Liver (tissue), 9 donors: ENCODE measurements around the gene PPFIBP1. TPM values are rescaled to one million over a fixed set of nuclear protein-coding genes. Genes with fewer than 3 reads are reported as not detected.

Source experiments
- DNase-seq: peaks from one replicate; pipeline ENCODE4 v3.0.0-alpha.2; 2017; ENCODE audit warnings: low spot score
- H3K27ac ChIP-seq, 2 donors: one replicate each; pipeline ENCODE4 v1.7.0; 2013; ENCODE audit warnings: inconsistent platforms in 2 of 2, low read length in 2 of 2, control low read depth in 1 of 2, low read depth in 1 of 2, mild to moderate bottlenecking in 1 of 2
- H3K27me3 ChIP-seq, 4 donors: one replicate each; pipeline versions ENCODE4 v1.6.1 to v1.7.0; 2013; ENCODE audit warnings: low read length in 3 of 4, inconsistent platforms in 1 of 4, mild to moderate bottlenecking in 1 of 4, moderate library complexity in 1 of 4; ENCODE audit not compliant: control insufficient read depth in 4 of 4, insufficient read depth in 4 of 4
- H3K36me3 ChIP-seq, 4 donors: one replicate each; pipeline versions ENCODE4 v1.6.1 to v1.7.0; 2013; ENCODE audit warnings: low read length in 3 of 4, mild to moderate bottlenecking in 3 of 4, low read depth in 1 of 4, moderate library complexity in 1 of 4; ENCODE audit not compliant: control insufficient read depth in 4 of 4, insufficient read depth in 3 of 4
- H3K4me1 ChIP-seq, 4 donors: one replicate each; pipeline versions ENCODE4 v1.6.1 to v1.7.0; 2013; ENCODE audit warnings: low read length in 3 of 4, mild to moderate bottlenecking in 3 of 4, moderate library complexity in 1 of 4; ENCODE audit not compliant: control insufficient read depth in 4 of 4, insufficient read depth in 4 of 4
- H3K4me3 ChIP-seq, 3 donors: one replicate each; pipeline versions ENCODE4 v1.6.1 to v1.7.0; 2013; ENCODE audit warnings: low read length in 3 of 3, control low read depth in 1 of 3, low read depth in 1 of 3, mild to moderate bottlenecking in 1 of 3
- H3K9ac ChIP-seq, 2 donors: one replicate each; pipeline ENCODE4 v1.7.0; 2013; ENCODE audit warnings: low read length in 2 of 2, mild to moderate bottlenecking in 2 of 2, moderate library complexity in 2 of 2, control low read depth in 1 of 2, low read depth in 1 of 2
- H3K9me3 ChIP-seq, 4 donors: one replicate each; pipeline versions ENCODE4 v1.6.1 to v1.7.0; 2013; ENCODE audit warnings: low read length in 3 of 4; ENCODE audit not compliant: control insufficient read depth in 4 of 4
- EGR1 ChIP-seq, 2 donors: IDR thresholded peaks; 2 replicates each; pipeline ENCODE4 v1.6.1; 2016 to 2018; ENCODE audit warnings: antibody characterized with exemption in 2 of 2, low read depth in 2 of 2
- FOXA1 ChIP-seq: IDR thresholded peaks from 2 replicates; pipeline ENCODE4 v1.6.1; 2016; ENCODE audit warnings: antibody characterized with exemption
- FOXA2 ChIP-seq: IDR thresholded peaks from 2 replicates; pipeline ENCODE4 v1.6.1; 2016; ENCODE audit warnings: antibody characterized with exemption
- GABPA ChIP-seq, 2 donors: IDR thresholded peaks in 1 of 2; conservative IDR thresholded peaks in 1 of 2; 2 replicates each; pipeline ENCODE4 v1.6.1; 2016; ENCODE audit warnings: antibody characterized with exemption in 2 of 2, mild to moderate bottlenecking in 1 of 2, moderate library complexity in 1 of 2
- HNF4G ChIP-seq: IDR thresholded peaks from 2 replicates; pipeline ENCODE4 v1.6.1; 2016; ENCODE audit warnings: antibody characterized with exemption
- JUND ChIP-seq, 2 donors: IDR thresholded peaks; 2 replicates each; pipeline ENCODE4 v1.6.1; 2016; ENCODE audit warnings: antibody characterized with exemption in 2 of 2
- NR2F2 ChIP-seq: IDR thresholded peaks from 2 replicates; pipeline ENCODE4 v1.6.1; 2016; ENCODE audit warnings: antibody characterized with exemption
- RAD21 ChIP-seq, 2 donors: IDR thresholded peaks; 2 replicates each; pipeline ENCODE4 v1.6.1; 2016; ENCODE audit warnings: antibody characterized with exemption in 2 of 2, mild to moderate bottlenecking in 2 of 2
- RXRA ChIP-seq, 2 donors: IDR thresholded peaks; 2 replicates each; pipeline ENCODE4 v1.6.1; 2017 to 2018; ENCODE audit warnings: antibody characterized with exemption in 2 of 2, mild to moderate bottlenecking in 1 of 2
- SP1 ChIP-seq: IDR thresholded peaks from 2 replicates; pipeline ENCODE4 v1.6.1; 2018; ENCODE audit warnings: antibody characterized with exemption, mild to moderate bottlenecking
- TAF1 ChIP-seq: conservative IDR thresholded peaks from 2 replicates; pipeline ENCODE4 v1.6.1; 2016; ENCODE audit warnings: antibody characterized with exemption, mild to moderate bottlenecking
- YY1 ChIP-seq: IDR thresholded peaks from 2 replicates; pipeline ENCODE4 v1.6.1; 2016; ENCODE audit warnings: antibody characterized with exemption, mild to moderate bottlenecking
- WGBS: extraction: QIAGEN DNeasy Blood & Tissue Kit; methylation state at CpG from one replicate; pipeline ENCODE4 v1.1.7; 2013; 5-methylcytosine and 5-hydroxymethylcytosine counted together
- polyA plus RNA-seq, 2 donors: library from polyadenylated mRNA; stranded (reverse) in 1 of 2; unstranded in 1 of 2; fragments of 200-250 nt in 1 of 2; fragments of >200 nt in 1 of 2; fragmentation: Nextera tagmentation in 1 of 2; extraction: Ambion mirVana in 1 of 2; gene quantifications; one replicate each; pipeline versions ENCODE4 v1.2.1 to v1.2.3, GENCODE V29; 2013 to 2015
- total RNA-seq, 2 donors: library from RNA; depleted of rRNA; stranded (reverse); fragments of >200 nt; gene quantifications; one replicate each; pipeline ENCODE4 v1.2.3, GENCODE V29; 2014
- TF ChIP-seq, protein P1 (sequence below): IDR thresholded peaks from 2 replicates; pipeline ENCODE4 v1.6.1; 2016; ENCODE audit warnings: antibody characterized with exemption
- TF ChIP-seq, protein P2 (sequence below): fragments of 150-350 bp; IDR thresholded peaks from 2 replicates; pipeline ENCODE4 v1.5.1; 2017; ENCODE audit warnings: improper control_type of control experiment, low read depth, low read length; ENCODE audit not compliant: missing input control
- TF ChIP-seq, protein P3 (sequence below): IDR thresholded peaks from 2 replicates; pipeline ENCODE4 v1.6.1; 2016; ENCODE audit warnings: antibody characterized with exemption, mild to moderate bottlenecking
- TF ChIP-seq, protein P4 (sequence below): IDR thresholded peaks from 2 replicates; pipeline ENCODE4 v1.6.1; 2016; ENCODE audit warnings: antibody characterized with exemption
- TF ChIP-seq, protein P5 (sequence below): IDR thresholded peaks from 2 replicates; pipeline ENCODE4 v1.6.1; 2016; ENCODE audit warnings: antibody characterized with exemption
- donor health status: healthy.
- donor health status: healthy.
- donor health status: healthy.
- donor health status: healthy.
- donor health status: healthy.

The PPFIBP1 gene
- total and polyA plus RNA-seq, 4 donors = 10.5 to 65.8 (median 17.4) TPM

DNA sequence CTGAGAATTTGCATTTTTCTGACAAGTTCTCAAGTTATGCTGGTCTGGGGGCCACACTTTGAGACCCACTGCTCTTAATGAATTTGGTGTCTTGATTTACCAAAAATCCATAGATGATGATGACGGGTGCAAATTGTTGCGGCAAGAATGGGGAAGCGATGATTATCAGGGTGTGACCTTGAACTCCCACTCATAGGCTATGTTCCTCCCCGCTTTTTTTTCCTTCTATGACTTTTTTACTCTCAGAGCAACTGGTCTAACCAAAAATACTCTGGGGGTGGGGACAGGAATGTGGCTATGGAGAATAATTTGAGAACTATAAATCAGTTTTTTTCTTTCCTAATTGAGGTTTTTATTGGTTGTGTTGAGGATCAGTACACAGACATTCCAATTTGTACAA, 83.6 kb downstream of the PPFIBP1 start:
- TF ChIP-seq YY1 (no peak), SP1 (no peak), NR2F2 (no peak), HNF4G (no peak), RAD21 (IDR thresholded peaks at IDR 0.05) (no peak), JUND (IDR thresholded peaks at IDR 0.05) (no peak), GABPA (IDR thresholded peaks at IDR 0.05 in 1 of 2, conservative IDR thresholded peaks at IDR 0.05 in 1 of 2) (no peak), FOXA2 (no peak), RXRA (IDR thresholded peaks at IDR 0.05) (no peak), FOXA1 (no peak), TAF1 (no peak), EGR1 (IDR thresholded peaks at IDR 0.05; ENCODE audit: low read depth in 2 of 2) (no peak)
- TF ChIP-seq, protein P1, sequence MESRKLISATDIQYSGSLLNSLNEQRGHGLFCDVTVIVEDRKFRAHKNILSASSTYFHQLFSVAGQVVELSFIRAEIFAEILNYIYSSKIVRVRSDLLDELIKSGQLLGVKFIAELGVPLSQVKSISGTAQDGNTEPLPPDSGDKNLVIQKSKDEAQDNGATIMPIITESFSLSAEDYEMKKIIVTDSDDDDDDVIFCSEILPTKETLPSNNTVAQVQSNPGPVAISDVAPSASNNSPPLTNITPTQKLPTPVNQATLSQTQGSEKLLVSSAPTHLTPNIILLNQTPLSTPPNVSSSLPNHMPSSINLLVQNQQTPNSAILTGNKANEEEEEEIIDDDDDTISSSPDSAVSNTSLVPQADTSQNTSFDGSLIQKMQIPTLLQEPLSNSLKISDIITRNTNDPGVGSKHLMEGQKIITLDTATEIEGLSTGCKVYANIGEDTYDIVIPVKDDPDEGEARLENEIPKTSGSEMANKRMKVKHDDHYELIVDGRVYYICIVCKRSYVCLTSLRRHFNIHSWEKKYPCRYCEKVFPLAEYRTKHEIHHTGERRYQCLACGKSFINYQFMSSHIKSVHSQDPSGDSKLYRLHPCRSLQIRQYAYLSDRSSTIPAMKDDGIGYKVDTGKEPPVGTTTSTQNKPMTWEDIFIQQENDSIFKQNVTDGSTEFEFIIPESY = no peak
- TF ChIP-seq, protein P2, sequence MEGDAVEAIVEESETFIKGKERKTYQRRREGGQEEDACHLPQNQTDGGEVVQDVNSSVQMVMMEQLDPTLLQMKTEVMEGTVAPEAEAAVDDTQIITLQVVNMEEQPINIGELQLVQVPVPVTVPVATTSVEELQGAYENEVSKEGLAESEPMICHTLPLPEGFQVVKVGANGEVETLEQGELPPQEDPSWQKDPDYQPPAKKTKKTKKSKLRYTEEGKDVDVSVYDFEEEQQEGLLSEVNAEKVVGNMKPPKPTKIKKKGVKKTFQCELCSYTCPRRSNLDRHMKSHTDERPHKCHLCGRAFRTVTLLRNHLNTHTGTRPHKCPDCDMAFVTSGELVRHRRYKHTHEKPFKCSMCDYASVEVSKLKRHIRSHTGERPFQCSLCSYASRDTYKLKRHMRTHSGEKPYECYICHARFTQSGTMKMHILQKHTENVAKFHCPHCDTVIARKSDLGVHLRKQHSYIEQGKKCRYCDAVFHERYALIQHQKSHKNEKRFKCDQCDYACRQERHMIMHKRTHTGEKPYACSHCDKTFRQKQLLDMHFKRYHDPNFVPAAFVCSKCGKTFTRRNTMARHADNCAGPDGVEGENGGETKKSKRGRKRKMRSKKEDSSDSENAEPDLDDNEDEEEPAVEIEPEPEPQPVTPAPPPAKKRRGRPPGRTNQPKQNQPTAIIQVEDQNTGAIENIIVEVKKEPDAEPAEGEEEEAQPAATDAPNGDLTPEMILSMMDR = no peak
- TF ChIP-seq, protein P3, sequence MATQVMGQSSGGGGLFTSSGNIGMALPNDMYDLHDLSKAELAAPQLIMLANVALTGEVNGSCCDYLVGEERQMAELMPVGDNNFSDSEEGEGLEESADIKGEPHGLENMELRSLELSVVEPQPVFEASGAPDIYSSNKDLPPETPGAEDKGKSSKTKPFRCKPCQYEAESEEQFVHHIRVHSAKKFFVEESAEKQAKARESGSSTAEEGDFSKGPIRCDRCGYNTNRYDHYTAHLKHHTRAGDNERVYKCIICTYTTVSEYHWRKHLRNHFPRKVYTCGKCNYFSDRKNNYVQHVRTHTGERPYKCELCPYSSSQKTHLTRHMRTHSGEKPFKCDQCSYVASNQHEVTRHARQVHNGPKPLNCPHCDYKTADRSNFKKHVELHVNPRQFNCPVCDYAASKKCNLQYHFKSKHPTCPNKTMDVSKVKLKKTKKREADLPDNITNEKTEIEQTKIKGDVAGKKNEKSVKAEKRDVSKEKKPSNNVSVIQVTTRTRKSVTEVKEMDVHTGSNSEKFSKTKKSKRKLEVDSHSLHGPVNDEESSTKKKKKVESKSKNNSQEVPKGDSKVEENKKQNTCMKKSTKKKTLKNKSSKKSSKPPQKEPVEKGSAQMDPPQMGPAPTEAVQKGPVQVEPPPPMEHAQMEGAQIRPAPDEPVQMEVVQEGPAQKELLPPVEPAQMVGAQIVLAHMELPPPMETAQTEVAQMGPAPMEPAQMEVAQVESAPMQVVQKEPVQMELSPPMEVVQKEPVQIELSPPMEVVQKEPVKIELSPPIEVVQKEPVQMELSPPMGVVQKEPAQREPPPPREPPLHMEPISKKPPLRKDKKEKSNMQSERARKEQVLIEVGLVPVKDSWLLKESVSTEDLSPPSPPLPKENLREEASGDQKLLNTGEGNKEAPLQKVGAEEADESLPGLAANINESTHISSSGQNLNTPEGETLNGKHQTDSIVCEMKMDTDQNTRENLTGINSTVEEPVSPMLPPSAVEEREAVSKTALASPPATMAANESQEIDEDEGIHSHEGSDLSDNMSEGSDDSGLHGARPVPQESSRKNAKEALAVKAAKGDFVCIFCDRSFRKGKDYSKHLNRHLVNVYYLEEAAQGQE = no peak
- TF ChIP-seq, protein P4, sequence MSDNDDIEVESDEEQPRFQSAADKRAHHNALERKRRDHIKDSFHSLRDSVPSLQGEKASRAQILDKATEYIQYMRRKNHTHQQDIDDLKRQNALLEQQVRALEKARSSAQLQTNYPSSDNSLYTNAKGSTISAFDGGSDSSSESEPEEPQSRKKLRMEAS = no peak
- TF ChIP-seq, protein P5, sequence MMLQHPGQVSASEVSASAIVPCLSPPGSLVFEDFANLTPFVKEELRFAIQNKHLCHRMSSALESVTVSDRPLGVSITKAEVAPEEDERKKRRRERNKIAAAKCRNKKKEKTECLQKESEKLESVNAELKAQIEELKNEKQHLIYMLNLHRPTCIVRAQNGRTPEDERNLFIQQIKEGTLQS = no peak
- H3K36me3 ChIP-seq = no peaks in the 10 kb centered on the region
- peaks cover 1 to 20% (median 9%) of the 10 kb centered on the region in 4 donors for H3K4me1 ChIP-seq
- no peak for DNase-seq
- no peak overlapping the region for H3K27ac ChIP-seq
- H3K27me3 ChIP-seq = no peaks in the 10 kb centered on the region
- H3K9me3 ChIP-seq = no peaks in the 10 kb centered on the region
- 87% methylated on average over 4 of the region's 4 CpGs for WGBS
- no peak overlapping the region for H3K4me3 ChIP-seq
- H3K9ac ChIP-seq = no peak overlapping the region

DNA sequence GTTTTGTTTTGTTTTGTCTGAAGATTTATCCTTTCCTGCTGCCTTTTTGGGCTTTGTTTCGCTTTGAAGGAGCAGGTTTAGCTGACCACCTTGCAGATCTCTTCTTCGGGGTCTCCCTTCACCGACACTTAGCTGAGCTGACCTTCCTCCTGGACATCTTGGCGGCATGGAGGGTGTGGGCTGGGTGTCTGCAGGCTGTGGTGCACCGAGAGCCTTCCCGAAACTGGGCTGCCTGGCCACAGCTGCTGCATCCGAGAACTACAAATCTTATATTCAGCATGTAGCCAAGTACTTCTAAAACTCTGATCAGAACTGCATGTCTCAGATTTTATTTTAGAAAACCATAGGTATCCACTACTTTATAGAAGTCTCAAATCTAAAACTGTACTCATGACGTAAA, 84.9 kb downstream of the PPFIBP1 start:
- Histone ChIP-seq H3K4me3 (no peak overlapping the region), H3K27me3 (no peaks in the 10 kb centered on the region), H3K9ac (no peak overlapping the region), H3K27ac (no peak overlapping the region), H3K9me3 (no peaks in the 10 kb centered on the region), H3K4me1 (peaks cover 1 to 20% (median 9%) of the 10 kb centered on the region in 4 donors), H3K36me3 (no peaks in the 10 kb centered on the region)
- WGBS = 93% methylated on average over 8 of the region's 8 CpGs
- DNase-seq = no peak
- TF ChIP-seq, protein P4 = no peak
